WTC11 (cell line): Measurements from ENCODE around the gene PDIA2. TPM values are rescaled to one million over a fixed set of nuclear protein-coding genes. Genes with fewer than 3 reads are reported as not detected.

ENCODE experiments used
- ATAC-seq: fragments of 200-7000 bp; cut with Tn5 transposase; 2 replicates; pipeline ENCODE4 v1.10.0; 2021; ENCODE audit warnings: mild to moderate bottlenecking, moderate library complexity
- CTCF ChIA-PET: fragments of 300-600 bp; sonication (Branson Sonifier 250); formaldehyde crosslinking; loops from one replicate; lab custom pipeline; 2021; ENCODE audit warnings: antibody characterized with exemption; lab: Charles Lee
- POLR2A ChIA-PET: fragments of 350-600 bp; sonication (Branson Sonifier 250); formaldehyde crosslinking; loops from one replicate; lab custom pipeline; 2021; ENCODE audit warnings: antibody characterized with exemption; lab: Charles Lee
- DNase-seq: peaks from one replicate; pipeline ENCODE4 v3.0.0; 2021; ENCODE audit warnings: low spot score
- H3K27ac Mint-ChIP-seq: 2 replicates; pipeline ENCODE4 v1.8.0; 2021; ENCODE audit warnings: mixed read lengths
- H3K27me3 Mint-ChIP-seq: 2 replicates; pipeline ENCODE4 v1.8.0; 2021; ENCODE audit warnings: low read depth, mild to moderate bottlenecking, moderate library complexity, mixed read lengths
- H3K36me3 Mint-ChIP-seq: 2 replicates; pipeline ENCODE4 v1.8.0; 2021; ENCODE audit warnings: mixed read lengths
- H3K4me1 Mint-ChIP-seq: 2 replicates; pipeline ENCODE4 v1.8.0; 2022; ENCODE audit warnings: mixed read lengths
- H3K4me3 Mint-ChIP-seq: 2 replicates; pipeline ENCODE4 v1.8.0; 2021; ENCODE audit warnings: mild to moderate bottlenecking, moderate library complexity, mixed read lengths
- H3K9me3 Mint-ChIP-seq: 2 replicates; pipeline ENCODE4 v1.8.0; 2021; ENCODE audit warnings: mixed read lengths
- AR ChIP-seq: fragments of 250-450 bp; sonication (Bioruptor Pico); IDR thresholded peaks from 2 replicates; pipeline ENCODE4 v1.9.0; 2021; ENCODE audit warnings: mild to moderate bottlenecking
- CTCF ChIP-seq: fragments of 200-600 bp; IDR thresholded peaks from 2 replicates; pipeline ENCODE4 v1.8.0; 2022; ENCODE audit warnings: antibody characterized with exemption
- FOXP1 ChIP-seq: sonication (generic); formaldehyde crosslinking; IDR thresholded peaks from 2 replicates; pipeline ENCODE4 v1.8.0; 2022; ENCODE audit warnings: missing genetic modification reagents, mild to moderate bottlenecking, moderate library complexity, borderline replicate concordance
- GABPB1 ChIP-seq: sonication (generic); formaldehyde crosslinking; IDR thresholded peaks from 2 replicates; pipeline ENCODE4 v1.8.1; 2023; ENCODE audit warnings: mild to moderate bottlenecking, missing genetic modification reagents
- NR2C2 ChIP-seq: sonication (generic); formaldehyde crosslinking; IDR thresholded peaks from 2 replicates; pipeline ENCODE4 v1.8.0; 2022; ENCODE audit warnings: mild to moderate bottlenecking, missing genetic modification reagents
- NR3C1 ChIP-seq: sonication (generic); formaldehyde crosslinking; conservative IDR thresholded peaks from 2 replicates; pipeline ENCODE4 v1.8.1; 2023; ENCODE audit warnings: low read depth, mild to moderate bottlenecking, missing genetic modification reagents
- SMAD3 ChIP-seq: sonication (generic); formaldehyde crosslinking; IDR thresholded peaks from 2 replicates; pipeline ENCODE4 v1.8.0; 2022; ENCODE audit warnings: missing genetic modification reagents, mild to moderate bottlenecking, borderline replicate concordance
- SMAD4 ChIP-seq: sonication (generic); formaldehyde crosslinking; IDR thresholded peaks from 2 replicates; pipeline ENCODE4 v1.8.0; 2022; ENCODE audit warnings: mild to moderate bottlenecking, missing genetic modification reagents
- SOX15 ChIP-seq: fragments of 250-450 bp; sonication (Bioruptor Pico); IDR thresholded peaks from 2 replicates; pipeline ENCODE4 v1.9.0; 2021; ENCODE audit warnings: mild to moderate bottlenecking
- TEAD4 ChIP-seq: sonication (generic); formaldehyde crosslinking; IDR thresholded peaks from 2 replicates; pipeline ENCODE4 v1.8.0; 2022; ENCODE audit warnings: mild to moderate bottlenecking, missing genetic modification reagents
- ZMAT4 ChIP-seq: fragments of 250-450 bp; sonication (Bioruptor Pico); IDR thresholded peaks from 2 replicates; pipeline ENCODE4 v1.9.0; 2021; ENCODE audit warnings: mild to moderate bottlenecking
- ZNF121 ChIP-seq: sonication (generic); formaldehyde crosslinking; IDR thresholded peaks from 2 replicates; pipeline ENCODE4 v1.8.0; 2023; ENCODE audit warnings: missing genetic modification reagents
- ZNF138 ChIP-seq: sonication (generic); formaldehyde crosslinking; conservative IDR thresholded peaks from 2 replicates; pipeline ENCODE4 v1.8.1; 2022; ENCODE audit warnings: mild to moderate bottlenecking, moderate library complexity, missing genetic modification reagents
- ZNF219 ChIP-seq: sonication (generic); formaldehyde crosslinking; IDR thresholded peaks from 2 replicates; pipeline ENCODE4 v1.8.0; 2023; ENCODE audit warnings: missing genetic modification reagents, mild to moderate bottlenecking, borderline replicate concordance
- ZNF317 ChIP-seq: sonication (generic); formaldehyde crosslinking; IDR thresholded peaks from 2 replicates; pipeline ENCODE4 v1.8.1; 2023; ENCODE audit warnings: low read depth, mild to moderate bottlenecking, moderate library complexity, missing genetic modification reagents, borderline replicate concordance
- ZNF416 ChIP-seq: fragments of 250-450 bp; sonication (Bioruptor Pico); IDR thresholded peaks from 2 replicates; pipeline ENCODE4 v1.9.0; 2021; ENCODE audit warnings: mild to moderate bottlenecking, inconsistent platforms
- ZNF425 ChIP-seq: fragments of 250-450 bp; sonication (Bioruptor Pico); conservative IDR thresholded peaks from 2 replicates; pipeline ENCODE4 v1.9.0; 2021; ENCODE audit warnings: mild to moderate bottlenecking
- total RNA-seq: library from RNA; stranded (reverse); gene quantifications from 3 replicates; pipeline ENCODE4 v1.2.3, GENCODE V29; 2021
- TF ChIP-seq, protein P1 (sequence below): sonication (generic); formaldehyde crosslinking; IDR thresholded peaks from 2 replicates; pipeline ENCODE4 v1.8.0; 2022; ENCODE audit warnings: mild to moderate bottlenecking, missing genetic modification reagents
- TF ChIP-seq, protein P2 (sequence below): fragments of 250-450 bp; sonication (Bioruptor Pico); IDR thresholded peaks from 2 replicates; pipeline ENCODE4 v1.9.0; 2021; ENCODE audit warnings: mild to moderate bottlenecking, borderline replicate concordance

The PDIA2 gene
- total RNA-seq, 1 experiment from 2014 or later, result 2.4 TPM

GRCh38 chr16:245105-245504 lies 37.9 kb upstream of the PDIA2 start:
- POLR2A ChIA-PET, result no interaction called here
- CTCF ChIA-PET, result interaction anchor here (0.8 to 2.1 kb wide), 2 partner anchors 74 to 108 kb away, joined by 3 to 5 read pairs; no protein-coding TSS in a partner anchor
- ATAC-seq (no peak), DNase-seq (no peak)
- no peaks in the 10 kb centered on the region for H3K36me3 Mint-ChIP-seq
- no peaks in the 10 kb centered on the region for H3K27me3 Mint-ChIP-seq
- H3K4me3 Mint-ChIP-seq, result no peak overlapping the region
- H3K27ac Mint-ChIP-seq, result peak overlapping the region; percentile 16
- TF ChIP-seq GABPB1 (CRISPR knock-in tag) (no peak), SMAD3 (CRISPR knock-in tag) (no peak), SOX15 (CRISPR knock-in tag) (no peak), NR3C1 (no peak), ZNF138 (no peak), AR (CRISPR knock-in tag) (no peak), NR2C2 (CRISPR knock-in tag) (no peak), FOXP1 (CRISPR knock-in tag) (no peak)
- TF ChIP-seq, protein P1, sequence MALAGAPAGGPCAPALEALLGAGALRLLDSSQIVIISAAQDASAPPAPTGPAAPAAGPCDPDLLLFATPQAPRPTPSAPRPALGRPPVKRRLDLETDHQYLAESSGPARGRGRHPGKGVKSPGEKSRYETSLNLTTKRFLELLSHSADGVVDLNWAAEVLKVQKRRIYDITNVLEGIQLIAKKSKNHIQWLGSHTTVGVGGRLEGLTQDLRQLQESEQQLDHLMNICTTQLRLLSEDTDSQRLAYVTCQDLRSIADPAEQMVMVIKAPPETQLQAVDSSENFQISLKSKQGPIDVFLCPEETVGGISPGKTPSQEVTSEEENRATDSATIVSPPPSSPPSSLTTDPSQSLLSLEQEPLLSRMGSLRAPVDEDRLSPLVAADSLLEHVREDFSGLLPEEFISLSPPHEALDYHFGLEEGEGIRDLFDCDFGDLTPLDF (CRISPR knock-in tag), result no peak
- no peaks in the 10 kb centered on the region for H3K4me1 Mint-ChIP-seq
- no peaks in the 10 kb centered on the region for H3K9me3 Mint-ChIP-seq

DNA sequence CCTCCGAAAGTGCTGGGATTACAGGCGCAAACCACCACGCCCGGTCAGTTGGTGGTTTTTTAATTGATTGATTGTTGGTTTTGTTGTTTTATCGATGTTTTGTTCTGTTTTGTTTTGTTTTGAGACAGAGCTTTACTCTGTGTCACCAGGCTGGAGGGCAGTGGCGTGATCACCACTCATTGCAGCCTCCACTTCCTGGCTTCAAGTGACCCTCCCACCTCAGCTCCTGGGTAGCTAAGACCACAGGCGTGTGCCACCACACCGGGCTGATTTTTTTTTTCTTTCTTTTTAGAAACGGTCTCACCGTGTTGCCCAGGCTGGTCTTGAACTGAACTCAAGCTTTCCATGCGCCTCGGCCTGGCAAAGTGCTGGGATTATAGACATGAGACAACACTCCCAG lies 35.9 kb upstream of the PDIA2 start:
- ChIA-PET CTCF (interaction anchor here (2.1 kb wide), 1 partner anchor 106 kb away, joined by 5 read pairs; no protein-coding TSS in a partner anchor), POLR2A (interaction anchor here (0.6 to 0.9 kb wide), 2 partner anchors 9 to 16 kb away, joined by 3 to 4 read pairs; no protein-coding TSS in a partner anchor)
- Mint-ChIP-seq H3K9me3 (no peaks in the 10 kb centered on the region), H3K27me3 (no peaks in the 10 kb centered on the region), H3K4me3 (no peak overlapping the region), H3K36me3 (peaks cover 6% of the 10 kb centered on the region; the same call in 1 of the 2 replicates), H3K4me1 (no peaks in the 10 kb centered on the region), H3K27ac (peak overlapping the region; percentile 86)
- no peak for DNase-seq
- ATAC-seq, result no peak
- TF ChIP-seq SMAD4 (CRISPR knock-in tag), result no peak
- TF ChIP-seq AR (CRISPR knock-in tag), result no peak
- TF ChIP-seq, protein P2, sequence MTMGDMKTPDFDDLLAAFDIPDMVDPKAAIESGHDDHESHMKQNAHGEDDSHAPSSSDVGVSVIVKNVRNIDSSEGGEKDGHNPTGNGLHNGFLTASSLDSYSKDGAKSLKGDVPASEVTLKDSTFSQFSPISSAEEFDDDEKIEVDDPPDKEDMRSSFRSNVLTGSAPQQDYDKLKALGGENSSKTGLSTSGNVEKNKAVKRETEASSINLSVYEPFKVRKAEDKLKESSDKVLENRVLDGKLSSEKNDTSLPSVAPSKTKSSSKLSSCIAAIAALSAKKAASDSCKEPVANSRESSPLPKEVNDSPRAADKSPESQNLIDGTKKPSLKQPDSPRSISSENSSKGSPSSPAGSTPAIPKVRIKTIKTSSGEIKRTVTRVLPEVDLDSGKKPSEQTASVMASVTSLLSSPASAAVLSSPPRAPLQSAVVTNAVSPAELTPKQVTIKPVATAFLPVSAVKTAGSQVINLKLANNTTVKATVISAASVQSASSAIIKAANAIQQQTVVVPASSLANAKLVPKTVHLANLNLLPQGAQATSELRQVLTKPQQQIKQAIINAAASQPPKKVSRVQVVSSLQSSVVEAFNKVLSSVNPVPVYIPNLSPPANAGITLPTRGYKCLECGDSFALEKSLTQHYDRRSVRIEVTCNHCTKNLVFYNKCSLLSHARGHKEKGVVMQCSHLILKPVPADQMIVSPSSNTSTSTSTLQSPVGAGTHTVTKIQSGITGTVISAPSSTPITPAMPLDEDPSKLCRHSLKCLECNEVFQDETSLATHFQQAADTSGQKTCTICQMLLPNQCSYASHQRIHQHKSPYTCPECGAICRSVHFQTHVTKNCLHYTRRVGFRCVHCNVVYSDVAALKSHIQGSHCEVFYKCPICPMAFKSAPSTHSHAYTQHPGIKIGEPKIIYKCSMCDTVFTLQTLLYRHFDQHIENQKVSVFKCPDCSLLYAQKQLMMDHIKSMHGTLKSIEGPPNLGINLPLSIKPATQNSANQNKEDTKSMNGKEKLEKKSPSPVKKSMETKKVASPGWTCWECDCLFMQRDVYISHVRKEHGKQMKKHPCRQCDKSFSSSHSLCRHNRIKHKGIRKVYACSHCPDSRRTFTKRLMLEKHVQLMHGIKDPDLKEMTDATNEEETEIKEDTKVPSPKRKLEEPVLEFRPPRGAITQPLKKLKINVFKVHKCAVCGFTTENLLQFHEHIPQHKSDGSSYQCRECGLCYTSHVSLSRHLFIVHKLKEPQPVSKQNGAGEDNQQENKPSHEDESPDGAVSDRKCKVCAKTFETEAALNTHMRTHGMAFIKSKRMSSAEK (CRISPR knock-in tag), result no peak
- TF ChIP-seq TEAD4 (CRISPR knock-in tag), result no peak
- TF ChIP-seq ZNF121, result no peak
- no peak for TF ChIP-seq ZNF416
- no peak for TF ChIP-seq SMAD3 (CRISPR knock-in tag)
- TF ChIP-seq ZNF425 (CRISPR knock-in tag), result no peak
- no peak for TF ChIP-seq ZNF317 (CRISPR knock-in tag)
- TF ChIP-seq CTCF, result no peak
- no peak for TF ChIP-seq ZMAT4 (CRISPR knock-in tag)
- no peak for TF ChIP-seq ZNF219 (CRISPR knock-in tag)
